Stimulated activated CD4-positive, alpha-beta T cell treated with anti-CD3 and anti-CD28 coated beads, TNF-alpha, amount 100 ng/mL, for 24 hours (primary cell): ENCODE results near the gene MYO1D.
"Not testable (repeated sequence)": the region's sequence is repeated elsewhere in the genome, so short reads cannot be mapped to it uniquely, and the experiment has no call there.

ENCODE experiments used
- DNase-seq, 3 experiments: peaks; one replicate each; pipeline ENCODE4 v3.0.0-alpha.2; 2020; ENCODE audit warnings: low read depth in 3 of 3

Gene MYO1D

DNA sequence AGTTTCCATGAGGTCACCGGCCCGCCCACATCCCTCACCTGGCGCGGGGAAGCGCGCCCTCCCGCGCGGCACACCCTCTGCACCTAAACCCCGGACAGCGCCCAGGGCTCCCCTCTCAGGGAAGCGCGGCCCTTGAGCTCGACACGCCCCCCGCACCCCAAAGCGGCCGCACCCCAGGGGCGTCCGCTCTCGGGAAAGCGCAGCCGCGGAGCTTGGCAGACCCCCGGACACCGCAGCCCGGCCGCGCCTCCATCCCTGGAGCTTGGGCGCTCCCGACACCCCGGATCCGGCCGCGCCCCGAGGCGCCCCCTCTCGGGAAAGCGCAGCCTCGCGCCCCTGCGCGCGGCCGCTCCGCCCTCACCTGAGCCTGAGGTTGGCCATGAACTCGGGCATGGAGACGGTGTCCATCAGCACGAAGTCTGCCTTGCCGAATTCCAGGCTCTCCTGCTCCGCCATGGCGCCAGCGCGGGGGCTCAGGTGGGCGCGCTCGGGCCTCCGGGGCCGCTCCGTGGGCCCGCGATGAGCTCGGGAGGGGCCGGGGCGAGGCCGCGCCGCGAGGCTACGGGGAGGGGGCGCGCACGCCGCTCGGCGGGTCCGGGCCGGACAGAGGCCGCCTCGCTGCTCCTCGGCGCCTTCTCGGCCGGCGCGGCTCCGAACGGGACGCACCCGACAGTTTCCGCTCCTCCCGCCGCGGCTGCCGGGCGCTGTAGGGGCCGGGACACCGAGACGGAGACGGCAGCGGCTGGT, at the start of gene MYO1D:
Gene MYO1D (minus strand): TSS at position 708 of the 747 bp plus-strand sequence. CDS start 252 bp downstream, at position 456.
- peak; percentile 43 to 79 (median 48) for DNase-seq

DNA sequence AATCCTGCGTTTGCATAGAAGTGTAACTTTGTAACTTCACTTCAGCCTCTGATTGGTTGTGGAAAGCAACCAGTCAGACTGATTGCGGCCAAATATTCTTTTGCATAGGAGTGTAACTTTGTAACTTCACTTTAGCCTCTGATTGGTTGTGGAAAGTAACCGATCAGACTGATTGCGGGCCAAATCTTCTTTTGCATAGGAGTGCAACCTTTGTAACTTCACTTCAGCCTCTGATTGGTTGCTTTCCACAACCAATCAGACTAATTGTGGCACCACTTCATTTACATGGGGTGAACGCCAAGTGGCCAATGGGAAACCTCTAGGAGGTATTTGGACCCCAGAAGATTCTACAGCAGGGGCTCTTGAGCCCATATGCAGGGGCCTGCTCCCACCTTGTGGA, 49.3 kb upstream of the MYO1D start:
- DNase-seq = no peak

DNA sequence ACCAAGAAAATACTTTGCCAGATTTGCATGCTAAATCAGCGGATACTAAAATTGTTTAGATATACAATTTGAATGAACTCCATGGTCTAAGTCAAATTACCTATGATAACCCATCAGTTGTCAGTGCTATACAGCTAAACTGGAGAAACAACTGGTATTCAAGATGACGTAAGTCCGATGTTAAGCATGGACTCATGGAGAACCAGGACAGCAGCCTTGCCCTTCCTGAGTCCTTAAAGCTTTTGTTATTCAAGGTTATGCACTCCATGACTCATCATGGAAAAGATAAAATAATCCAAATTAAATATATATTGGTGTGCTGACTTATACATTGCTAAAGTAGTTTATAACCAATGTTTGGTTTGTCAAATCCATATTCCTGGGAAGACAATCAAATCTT, 47.0 kb upstream of the MYO1D start:
- not testable (repeated sequence) for DNase-seq

DNA sequence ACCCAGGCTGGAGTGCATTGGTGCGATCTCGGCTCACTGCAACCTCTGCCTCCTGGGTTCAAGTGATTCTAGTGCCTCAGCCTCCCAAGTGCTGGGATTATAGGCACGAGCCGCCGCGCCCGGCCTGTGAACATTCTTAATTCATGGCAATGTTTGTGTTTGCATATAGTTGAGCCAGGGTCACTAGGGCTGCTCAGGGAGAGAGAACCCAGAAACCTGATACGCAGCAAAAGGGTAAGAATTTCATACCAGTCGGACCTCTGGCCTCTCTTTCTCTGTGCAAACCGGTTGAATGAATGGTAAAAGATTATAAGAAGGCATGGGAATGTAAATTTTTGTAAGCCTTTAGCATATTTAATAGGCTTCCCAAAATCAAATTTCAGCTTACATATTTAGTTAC, 44.1 kb upstream of the MYO1D start:
- DNase-seq = no peak

DNA sequence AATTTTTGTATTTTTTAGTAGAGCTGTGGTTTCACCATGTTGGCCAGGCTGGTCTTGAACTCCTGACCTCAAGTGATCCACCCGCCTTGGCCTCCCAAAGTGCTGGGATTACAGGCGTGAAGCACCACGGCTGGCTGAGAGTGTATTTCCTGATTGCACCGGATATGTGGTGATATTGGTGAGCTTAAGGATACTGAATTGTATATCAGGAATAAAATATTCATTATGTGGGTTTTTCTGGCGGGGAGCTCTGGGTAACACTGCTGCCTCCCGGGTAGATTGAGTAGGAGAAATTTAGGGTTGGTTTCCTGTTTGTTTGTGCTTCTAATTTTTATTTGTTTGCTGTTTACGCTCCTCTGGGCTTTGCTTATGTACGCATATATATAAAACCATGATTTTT, 43.4 kb upstream of the MYO1D start:
- DNase-seq = no peak

DNA sequence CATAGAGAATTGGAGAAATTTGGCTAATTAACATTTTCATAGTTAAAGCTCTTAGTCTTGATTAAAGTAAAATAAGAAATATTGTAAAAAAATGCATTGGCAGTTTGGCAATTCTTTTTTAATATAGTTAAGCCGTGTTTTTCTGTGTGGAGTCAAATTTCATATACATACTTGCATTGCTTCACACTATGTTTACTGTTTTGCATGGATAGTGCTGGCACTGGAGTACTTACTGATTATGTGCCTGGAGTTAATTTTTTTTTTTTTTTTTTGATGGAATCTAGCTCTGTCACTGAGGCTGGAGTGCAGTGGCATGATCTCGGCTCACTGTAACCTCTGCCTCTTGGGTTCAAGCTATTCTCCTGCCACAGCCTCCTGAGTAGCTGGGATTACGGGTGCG, 43.0 kb upstream of the MYO1D start:
- not testable (repeated sequence) for DNase-seq

DNA sequence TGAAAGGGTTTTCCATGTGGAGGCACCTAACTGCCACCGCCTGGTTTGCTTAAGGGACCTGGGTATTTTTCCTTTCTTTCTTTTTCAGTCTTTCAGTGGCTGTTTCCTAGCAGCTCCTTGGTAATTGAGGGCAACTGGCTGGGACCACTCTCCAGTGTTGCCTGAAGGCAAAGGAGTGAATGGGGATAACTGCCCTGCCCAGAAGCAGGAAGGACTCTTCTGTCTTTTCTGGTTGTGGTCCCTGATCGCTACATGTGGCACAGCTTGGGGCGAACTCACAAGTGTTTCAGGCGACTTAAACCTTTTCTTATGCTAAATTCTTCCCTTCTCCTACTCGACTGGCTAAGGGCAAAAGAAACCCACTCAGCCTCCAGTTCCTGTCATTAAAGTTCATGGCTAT, 40.9 kb upstream of the MYO1D start:
- DNase-seq = no peak

DNA sequence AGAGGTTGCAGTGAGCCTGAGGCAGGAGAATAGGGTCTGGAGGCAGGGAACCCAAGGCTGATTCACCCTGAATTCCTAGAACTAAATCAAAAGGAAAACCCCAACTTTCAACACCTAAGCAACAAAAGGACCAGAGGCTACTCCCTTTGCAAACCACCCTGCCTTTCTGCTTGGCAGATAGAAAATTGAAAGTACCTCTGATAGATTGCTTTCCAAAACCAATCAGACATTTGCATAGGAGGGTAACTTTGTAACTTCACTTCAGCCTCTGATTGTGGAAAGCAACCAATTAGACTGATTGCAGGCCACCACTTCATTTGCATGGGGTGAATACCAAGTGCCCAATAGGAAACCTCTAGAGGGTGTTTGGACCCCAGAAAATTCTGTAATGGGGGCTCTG, 40.2 kb upstream of the MYO1D start:
- DNase-seq = no peak

DNA sequence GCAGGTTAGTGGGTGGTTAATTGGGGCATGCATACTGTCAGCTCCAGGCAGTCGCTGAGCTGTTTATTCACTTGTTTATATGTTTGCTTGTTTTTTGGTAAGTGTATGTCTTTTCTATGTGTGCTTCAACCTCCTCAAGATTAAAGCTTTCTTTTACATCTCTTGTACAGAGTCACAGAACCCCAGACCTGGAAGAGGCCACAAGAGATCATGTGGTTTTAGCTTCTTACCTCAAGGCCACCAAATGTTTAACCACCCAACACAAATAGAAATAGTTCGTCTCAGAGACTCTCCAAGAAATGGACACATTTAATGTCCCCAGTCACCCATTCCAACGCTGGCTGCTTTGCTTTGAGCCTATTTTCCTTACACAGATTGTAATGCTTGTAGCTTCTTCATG, 39.2 kb upstream of the MYO1D start:
- DNase-seq = no peak

DNA sequence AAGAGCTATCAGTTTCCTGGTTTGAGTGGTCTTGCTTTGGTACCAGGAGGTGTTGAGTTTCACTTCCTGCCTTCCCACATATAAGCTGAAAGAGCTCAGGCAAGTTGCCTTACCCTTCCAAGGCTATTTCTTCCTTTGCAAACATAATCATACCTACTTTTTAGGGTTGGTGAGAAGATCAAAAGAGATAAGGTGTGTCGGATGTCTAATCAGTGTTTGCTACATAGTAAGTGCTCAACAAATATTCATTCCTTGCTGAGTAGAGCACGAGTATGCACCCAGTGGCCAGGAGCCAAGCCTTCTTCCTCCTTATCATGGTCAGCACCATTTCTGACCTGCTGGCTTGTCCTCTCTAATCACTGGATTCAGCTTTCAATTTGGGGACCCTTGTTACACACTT, 38.3 kb upstream of the MYO1D start:
- no peak for DNase-seq

DNA sequence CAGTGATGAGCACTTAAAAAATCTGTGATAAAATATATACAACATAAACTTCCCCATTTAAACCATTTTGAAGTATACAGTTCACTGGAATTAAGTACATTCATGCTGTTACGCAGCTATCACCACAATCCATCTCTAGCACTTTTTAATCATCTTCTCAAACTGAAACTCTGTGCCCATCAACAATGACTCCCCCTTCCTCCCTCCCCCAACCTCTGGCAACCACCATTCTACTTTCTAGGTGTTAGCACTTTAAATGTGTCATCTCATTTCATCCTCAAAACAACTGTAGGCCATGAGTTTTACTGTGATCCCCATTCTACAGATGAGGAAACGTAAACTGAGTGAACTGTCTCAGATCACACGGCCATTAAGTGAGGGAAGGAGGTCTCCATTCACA, 37.3 kb upstream of the MYO1D start:
- no peak for DNase-seq

DNA sequence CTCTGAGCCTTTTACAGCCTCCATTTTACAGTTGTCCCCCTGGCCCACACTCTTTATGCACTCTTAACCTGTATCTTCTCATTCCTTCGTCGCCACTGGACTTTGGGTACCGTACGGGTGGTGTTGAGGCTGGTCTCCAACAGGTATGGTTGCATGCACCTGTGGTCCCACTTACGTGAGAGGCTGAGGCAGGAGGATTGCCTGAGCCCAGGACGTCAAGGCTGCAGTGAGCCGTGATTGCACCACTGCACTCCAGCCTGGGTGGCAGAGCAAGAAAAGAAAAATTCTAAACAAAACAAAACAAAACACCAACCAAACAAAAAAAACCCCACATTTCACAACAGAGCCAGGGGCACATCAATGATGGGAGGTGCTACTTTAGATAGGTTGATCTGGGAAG, 36.7 kb upstream of the MYO1D start:
- DNase-seq = no peak

DNA sequence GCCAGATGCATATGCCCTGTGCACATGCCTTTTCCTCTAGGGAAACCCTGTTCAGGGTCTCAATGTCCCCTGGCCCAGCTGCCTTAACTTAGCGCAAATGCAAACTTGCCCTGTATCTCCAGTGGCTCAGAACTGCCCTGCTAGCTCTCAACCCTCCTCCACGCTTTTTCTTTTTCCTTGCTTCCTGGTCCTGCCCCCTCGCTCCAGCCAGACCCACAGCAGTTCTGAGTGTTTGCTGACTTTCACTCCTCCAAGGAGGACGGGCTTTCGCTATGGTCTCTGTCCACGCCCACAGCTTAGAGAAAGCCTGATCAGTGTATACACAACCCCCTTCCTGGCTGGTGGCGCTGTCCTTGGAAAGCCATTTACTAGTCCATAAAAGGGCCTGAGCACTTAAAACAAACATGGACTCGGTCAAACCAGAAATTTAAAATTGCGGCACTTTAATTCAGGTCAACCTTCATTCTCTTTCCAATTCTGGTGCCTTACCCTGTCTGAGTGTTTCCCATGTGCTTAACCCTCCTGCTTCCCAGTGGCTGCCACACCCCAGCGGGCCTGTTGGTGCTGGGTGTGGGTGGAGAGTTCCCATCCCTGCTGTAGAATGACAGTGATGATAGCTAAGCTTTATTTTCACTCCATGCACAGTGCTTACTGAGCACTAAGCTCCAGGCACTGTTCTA, 35.4 kb upstream of the MYO1D start:
- no peak for DNase-seq

DNA sequence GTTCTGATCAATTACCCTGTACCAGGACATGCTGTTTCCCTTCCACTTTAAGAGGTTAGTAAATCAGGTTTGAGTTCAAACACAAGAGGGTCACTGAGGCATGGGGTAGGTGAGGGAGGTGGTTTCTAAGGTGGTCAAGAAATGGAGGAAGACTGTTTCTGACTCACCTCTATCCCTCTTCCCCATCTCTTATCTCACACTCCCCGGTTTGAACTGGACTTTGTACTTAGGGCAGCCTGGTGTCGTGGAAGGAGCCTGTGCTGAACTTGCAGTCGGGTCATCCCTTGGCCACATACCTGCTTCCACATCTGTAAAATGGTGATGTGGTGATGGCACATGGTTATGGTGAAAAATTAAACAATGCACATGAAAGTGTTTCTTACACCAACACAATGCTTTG, 33.8 kb upstream of the MYO1D start:
- DNase-seq = no peak

DNA sequence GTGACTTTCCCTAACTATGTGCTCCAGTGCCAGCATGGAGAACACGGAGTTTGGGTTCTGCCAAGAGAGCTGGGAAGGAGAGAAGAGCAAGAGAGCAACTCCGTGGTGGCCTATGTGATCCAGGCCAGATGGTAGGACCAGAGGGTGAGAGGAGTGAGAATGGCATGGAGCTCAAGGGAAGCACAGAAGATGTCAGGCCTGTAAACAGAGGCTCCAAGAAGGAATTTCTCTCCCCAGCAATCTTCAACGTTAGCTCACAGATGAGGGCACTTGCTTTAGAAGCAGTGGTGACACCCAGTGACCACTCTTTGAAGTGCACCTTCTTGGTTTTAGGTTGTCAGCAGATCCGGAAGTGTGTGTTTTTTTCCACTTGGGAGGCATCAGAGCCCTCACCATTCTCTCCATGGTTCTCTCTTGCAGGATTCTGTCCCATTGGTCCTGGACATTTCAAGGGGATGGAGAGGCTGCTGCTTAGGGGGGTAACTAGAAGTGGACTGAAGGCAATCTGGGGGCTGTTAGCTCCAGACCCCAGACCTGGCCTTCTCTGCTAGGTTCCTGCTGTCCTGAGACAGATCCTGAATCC, 33.0 kb upstream of the MYO1D start:
- peak in 2 of 3 experiments; percentile 31 to 47 for DNase-seq

DNA sequence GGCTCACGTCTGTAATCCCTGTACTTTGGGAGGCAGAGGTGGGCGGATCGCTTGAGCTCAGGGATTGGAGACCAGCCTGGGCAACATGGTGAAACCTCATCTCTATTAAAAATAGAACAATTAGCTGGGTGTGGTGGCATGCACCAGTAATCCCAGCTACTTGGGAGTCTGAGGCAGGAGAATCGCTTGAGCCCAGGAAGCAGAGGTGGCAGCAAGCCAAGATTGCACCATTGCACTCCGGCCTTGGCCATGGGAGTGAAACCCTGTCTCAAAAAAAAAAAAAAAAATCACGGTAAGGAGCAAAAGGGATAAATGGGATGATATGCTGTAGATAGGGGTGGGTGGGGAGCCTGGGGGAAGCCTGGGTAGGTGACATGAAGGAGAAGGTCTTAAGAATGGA, 30.7 kb upstream of the MYO1D start:
- DNase-seq = no peak

DNA sequence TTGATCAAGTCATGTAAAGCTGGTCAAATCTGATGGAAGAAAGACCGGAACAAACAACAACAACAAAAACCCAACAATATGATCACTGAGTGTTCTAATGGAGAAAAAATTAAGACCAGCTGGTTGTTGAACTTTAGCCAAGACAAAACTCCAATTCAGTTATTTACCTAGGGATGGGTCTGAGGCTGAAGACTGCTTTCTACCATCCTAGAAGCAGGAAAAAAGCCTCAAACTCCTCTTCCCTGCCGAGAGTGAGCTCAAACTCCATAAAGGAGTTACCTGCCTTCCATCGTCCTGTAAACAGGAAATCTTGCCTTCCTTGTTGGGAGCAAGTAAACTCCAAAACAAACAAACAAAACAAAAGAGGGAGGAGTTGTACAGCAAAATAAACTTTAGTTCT, 28.0 kb upstream of the MYO1D start:
- DNase-seq = no peak

DNA sequence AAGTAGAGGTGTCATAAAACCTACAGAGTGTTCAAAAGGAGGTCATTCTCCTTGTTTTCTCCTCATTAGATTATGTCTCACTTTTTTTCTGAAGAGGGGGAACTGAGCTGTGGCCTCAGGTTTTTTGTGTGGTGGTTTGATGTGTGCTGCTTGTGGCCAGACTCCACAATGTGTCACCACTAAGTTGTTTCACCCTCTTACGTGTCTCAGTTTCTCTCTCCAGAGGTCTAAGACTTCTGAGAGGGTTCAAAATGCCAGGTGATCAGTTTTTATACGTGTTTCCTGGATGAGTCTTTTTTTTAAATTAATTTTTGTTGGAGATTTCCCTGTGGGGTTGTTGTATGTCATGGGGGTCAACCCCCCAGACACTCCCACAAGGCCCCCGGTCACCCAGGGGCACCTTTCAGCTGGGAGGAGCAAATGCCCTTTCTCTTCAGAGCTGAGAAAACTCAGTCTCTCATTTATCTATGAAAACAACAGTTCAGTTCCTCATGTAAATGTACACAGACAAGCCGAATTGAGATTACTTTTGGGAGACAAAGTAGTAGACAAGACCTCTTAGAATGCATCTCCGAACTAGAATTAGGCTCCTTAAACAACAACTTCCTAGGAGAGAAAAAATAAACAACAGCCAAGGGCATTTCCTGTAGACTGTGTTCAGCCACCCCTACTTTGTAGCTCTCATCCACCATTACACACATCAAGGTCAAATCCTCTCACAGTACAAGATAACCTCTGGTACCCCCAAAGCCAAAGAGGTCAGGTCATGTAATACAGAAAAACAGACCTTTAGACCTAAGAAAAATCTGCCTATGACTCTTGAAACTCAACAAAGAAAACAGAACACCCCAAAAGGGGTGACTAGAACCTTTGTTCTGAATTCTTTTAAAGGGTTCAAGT, 27.1 kb upstream of the MYO1D start:
- DNase-seq = no peak

DNA sequence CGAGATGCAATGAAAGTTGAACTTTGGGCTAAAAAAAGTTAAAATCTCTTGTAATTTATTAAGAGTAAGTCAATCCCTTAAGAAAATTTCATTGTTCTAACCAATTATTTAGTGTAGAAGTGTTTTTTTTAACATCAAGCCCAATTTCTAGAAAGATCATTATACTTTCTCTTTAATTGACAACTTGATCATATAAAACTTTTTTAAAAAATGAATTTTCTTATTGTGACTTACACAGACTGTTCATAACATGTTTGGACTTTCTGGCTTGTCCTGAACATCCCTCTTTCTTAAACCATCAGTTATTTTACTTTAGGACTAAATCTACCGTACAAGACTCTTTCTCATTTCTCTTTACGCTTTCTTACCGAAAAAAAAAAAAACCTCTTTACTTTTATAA, 24.8 kb upstream of the MYO1D start:
- DNase-seq = no peak

DNA sequence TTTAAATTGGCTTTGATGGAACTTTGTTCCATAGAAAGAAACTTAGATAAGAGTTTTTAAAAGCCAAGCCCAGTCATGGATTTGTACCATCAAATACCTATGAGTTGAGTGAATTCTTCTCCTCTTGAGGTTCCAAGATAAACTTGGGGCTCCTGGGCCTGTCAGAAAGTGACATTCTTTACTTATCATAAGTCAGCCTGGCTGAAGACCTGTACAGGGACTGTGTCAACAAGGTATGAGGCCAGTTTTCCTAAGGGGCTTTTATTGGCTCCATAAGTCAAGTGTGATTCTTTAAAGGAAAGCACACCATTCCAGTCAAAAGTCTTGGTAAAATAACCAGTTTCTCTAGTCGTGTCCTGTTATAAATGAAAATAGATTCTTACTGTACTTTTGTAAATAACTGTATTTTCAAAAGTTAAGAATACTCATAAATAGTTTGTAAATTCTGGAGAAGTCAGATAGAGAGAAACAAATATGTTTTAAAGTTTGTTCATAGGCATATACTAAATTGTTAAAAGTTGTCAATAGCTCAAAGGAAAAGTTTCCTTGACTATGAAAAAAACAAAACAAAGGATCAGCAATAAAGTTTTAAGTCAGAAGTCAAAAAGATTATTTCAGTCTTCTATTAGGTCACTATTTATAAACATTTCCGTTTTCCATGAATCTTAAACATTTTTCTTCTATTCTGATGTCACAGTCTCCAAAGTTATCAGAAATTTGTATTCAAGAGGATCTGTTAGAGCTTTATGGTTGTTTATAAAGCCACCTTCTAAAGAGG, 22.5 kb upstream of the MYO1D start:
- DNase-seq = no peak

DNA sequence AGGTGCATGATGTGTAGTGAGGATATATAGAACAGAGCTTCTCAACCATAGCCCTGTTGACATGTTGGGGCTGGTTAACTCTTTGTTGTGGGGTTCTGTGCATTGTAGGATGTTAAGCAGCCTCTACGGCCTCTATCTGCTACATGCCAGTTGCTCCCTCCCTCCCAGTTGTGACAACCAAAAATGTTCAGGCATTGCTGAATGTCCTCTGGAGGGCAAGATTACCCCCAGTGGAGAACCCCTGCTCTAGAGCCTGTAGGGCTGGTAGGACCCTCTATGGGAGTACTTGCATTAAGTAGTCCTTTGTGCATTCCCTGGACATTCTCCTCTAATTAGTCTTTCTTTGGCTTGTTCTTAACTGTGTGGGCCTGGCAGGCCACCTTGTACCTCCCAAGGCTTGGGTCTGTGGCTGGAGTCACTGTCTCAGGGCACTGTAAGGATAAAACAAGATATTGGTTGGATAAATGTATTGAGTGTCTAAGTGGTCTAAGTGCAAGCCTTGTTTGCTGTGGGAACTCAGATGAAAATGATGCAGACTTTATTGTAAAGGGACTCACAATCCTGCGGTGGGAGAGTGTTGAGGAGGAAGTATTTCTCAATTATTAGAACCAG, 19.8 kb upstream of the MYO1D start:
- DNase-seq = no peak
